Uterus (tissue), 4 donors: ENCODE measurements around the gene GYPC. TPM values are rescaled to one million over a fixed set of nuclear protein-coding genes. Genes with fewer than 3 reads are reported as not detected.
"Not testable (repeated sequence)": the region's sequence is repeated elsewhere in the genome, so short reads cannot be mapped to it uniquely, and the experiment has no call there.

ENCODE experiments used
- DNase-seq, 2 donors: peaks; one replicate each; pipeline ENCODE4 v3.0.0-alpha.2; 2019 to 2020
- H3K27ac ChIP-seq, 2 donors: fragments of 200-600 bp; sonication (generic); 1 replicate in 1 of 2; 2 replicates in 1 of 2; pipeline ENCODE4 v1.5.1; 2016 to 2018
- H3K27me3 ChIP-seq, 2 donors: fragments of 200-600 bp; sonication (generic); one replicate each; pipeline ENCODE4 v1.5.1; 2018 to 2019; ENCODE audit warnings: control low read depth in 1 of 2
- H3K36me3 ChIP-seq, 2 donors: fragments of 200-600 bp; sonication (generic); one replicate each; pipeline ENCODE4 v1.5.1; 2019; ENCODE audit warnings: control low read depth in 1 of 2
- H3K4me1 ChIP-seq, 2 donors: fragments of 200-600 bp; sonication (generic); one replicate each; pipeline ENCODE4 v1.5.1; 2018 to 2019; ENCODE audit warnings: control low read depth in 1 of 2
- H3K4me3 ChIP-seq, 2 donors: fragments of 200-600 bp; sonication (generic); 1 replicate in 1 of 2; 2 replicates in 1 of 2; pipeline ENCODE4 v1.5.1; 2018 to 2019; ENCODE audit warnings: mild to moderate bottlenecking in 1 of 2
- H3K9me3 ChIP-seq, 2 donors: fragments of 200-600 bp; sonication (generic); one replicate each; pipeline ENCODE4 v1.5.1; 2019; ENCODE audit warnings: control low read depth in 1 of 2
- CTCF ChIP-seq, 4 experiments: fragments of 200-600 bp in 2 of 4; fragments of 450-650 bp in 2 of 4; sonication (generic) in 2 of 4; IDR thresholded peaks; one replicate each; pipeline ENCODE4 v1.5.1; 2016 to 2019; ENCODE audit warnings: antibody characterized with exemption in 4 of 4, mild to moderate bottlenecking in 2 of 4, moderate library complexity in 1 of 4
- POLR2A ChIP-seq, 2 donors: fragments of 450-650 bp; IDR thresholded peaks; one replicate each; pipeline ENCODE4 v1.6.1; 2016; ENCODE audit warnings: antibody characterized with exemption in 2 of 2, mild to moderate bottlenecking in 1 of 2, moderate library complexity in 1 of 2
- intact Hi-C: fragments of 100-400 bp; cut with DNase I; formaldehyde crosslinking; loops from one replicate; pipeline ENCODE4 v1.15.1; 2023; ENCODE audit warnings: low total_unique reads
- total RNA-seq, 4 donors: library from RNA; depleted of rRNA in 3 of 4; stranded (reverse); fragments of >200 nt in 3 of 4; gene quantifications; one replicate each; pipeline versions ENCODE4 v1.1.0 to v1.2.4, GENCODE V29; 2014 to 2023
- donor health status: DM: yes; HTN: yes; CAD: no.

GYPC gene
- total RNA-seq, 4 donors from 2014 or later, result 35.1 to 75.0 (median 57.8) TPM

- no peak for DNase-seq
- intact Hi-C loops, result no loop called here
- Histone ChIP-seq H3K4me3 (no peak overlapping the region), H3K9me3 (no peaks in the 10 kb centered on the region), H3K27me3 (no peaks in the 10 kb centered on the region), H3K27ac (no peak overlapping the region), H3K36me3 (no peaks in the 10 kb centered on the region), H3K4me1 (peaks cover 0 to 4% of the 10 kb centered on the region in 2 donors)
- no peak for TF ChIP-seq POLR2A (IDR thresholded peaks at IDR 0.05)
- TF ChIP-seq CTCF (IDR thresholded peaks at IDR 0.05), result no peak
Observed at GRCh38 chr2:126638746-126639145, 17.2 kb upstream of the GYPC start.

- H3K4me1 ChIP-seq, result peaks cover 0 to 4% of the 10 kb centered on the region in 2 donors
- H3K4me3 ChIP-seq, result no peak overlapping the region
- TF ChIP-seq POLR2A (IDR thresholded peaks at IDR 0.05), result no peak
- no peak for TF ChIP-seq CTCF (IDR thresholded peaks at IDR 0.05)
- no peaks in the 10 kb centered on the region for H3K36me3 ChIP-seq
- no peaks in the 10 kb centered on the region for H3K27me3 ChIP-seq
- no peak overlapping the region for H3K27ac ChIP-seq
- intact Hi-C loops, result no loop called here
- no peaks in the 10 kb centered on the region for H3K9me3 ChIP-seq
- DNase-seq, result no peak
Observed at GRCh38 chr2:126639276-126639675, 16.7 kb upstream of the GYPC start.

- H3K27ac ChIP-seq, H3K27me3 ChIP-seq, H3K36me3 ChIP-seq, intact Hi-C loops, H3K4me3 ChIP-seq, H3K9me3 ChIP-seq, H3K4me1 ChIP-seq, DNase-seq: not testable (repeated sequence)
Observed at GRCh38 chr2:126641294-126641693, 14.7 kb upstream of the GYPC start.

GRCh38 chr2:126642031-126642430 lies 13.9 kb upstream of the GYPC start:
- no peaks in the 10 kb centered on the region for H3K36me3 ChIP-seq
- no peak for DNase-seq
- H3K27ac ChIP-seq, result no peak overlapping the region
- H3K4me3 ChIP-seq, result no peak overlapping the region
- H3K4me1 ChIP-seq, result no peaks in the 10 kb centered on the region
- intact Hi-C loops, result no loop called here
- no peaks in the 10 kb centered on the region for H3K27me3 ChIP-seq
- no peak for TF ChIP-seq POLR2A (IDR thresholded peaks at IDR 0.05)
- no peak for TF ChIP-seq CTCF (IDR thresholded peaks at IDR 0.05)
- no peaks in the 10 kb centered on the region for H3K9me3 ChIP-seq

GRCh38 chr2:126643431-126643830 lies 12.5 kb upstream of the GYPC start:
- no peak overlapping the region for H3K4me3 ChIP-seq
- H3K27ac ChIP-seq, result no peak overlapping the region
- DNase-seq, result no peak
- H3K4me1 ChIP-seq, result no peaks in the 10 kb centered on the region
- no peaks in the 10 kb centered on the region for H3K9me3 ChIP-seq
- intact Hi-C loops, result no loop called here
- H3K27me3 ChIP-seq, result no peaks in the 10 kb centered on the region
- TF ChIP-seq CTCF (IDR thresholded peaks at IDR 0.05) (no peak), POLR2A (IDR thresholded peaks at IDR 0.05) (no peak)
- H3K36me3 ChIP-seq, result no peaks in the 10 kb centered on the region

GRCh38 chr2:126643972-126644371 lies 12.0 kb upstream of the GYPC start:
- Histone ChIP-seq H3K4me3 (no peak overlapping the region), H3K27me3 (no peaks in the 10 kb centered on the region), H3K27ac (no peak overlapping the region), H3K4me1 (no peaks in the 10 kb centered on the region), H3K36me3 (no peaks in the 10 kb centered on the region), H3K9me3 (no peaks in the 10 kb centered on the region)
- no peak for TF ChIP-seq POLR2A (IDR thresholded peaks at IDR 0.05)
- no peak for TF ChIP-seq CTCF (IDR thresholded peaks at IDR 0.05)
- intact Hi-C loops, result no loop called here
- DNase-seq, result no peak
